Sigmoid colon (tissue), 4 donors: ENCODE measurements around the gene MGAM2.

Experiments
- CTCF ChIP-seq, 4 experiments: fragments of 450-650 bp in 3 of 4; fragments of 200-600 bp in 1 of 4; IDR thresholded peaks; one replicate each; pipeline ENCODE4 v1.5.1; 2016 to 2019; ENCODE audit warnings: antibody characterized with exemption in 4 of 4, mild to moderate bottlenecking in 3 of 4, moderate library complexity in 2 of 4
- POLR2A ChIP-seq, 2 donors: fragments of 450-650 bp; IDR thresholded peaks; one replicate each; pipeline ENCODE4 v1.6.1; 2016; ENCODE audit warnings: antibody characterized with exemption in 2 of 2, mild to moderate bottlenecking in 2 of 2, moderate library complexity in 2 of 2
- POLR2AphosphoS5 ChIP-seq, 4 donors: sonication (generic); formaldehyde crosslinking; IDR thresholded peaks; one replicate each; pipeline ENCODE4 v1.6.1; 2017; ENCODE audit warnings: antibody characterized with exemption in 4 of 4

DNA sequence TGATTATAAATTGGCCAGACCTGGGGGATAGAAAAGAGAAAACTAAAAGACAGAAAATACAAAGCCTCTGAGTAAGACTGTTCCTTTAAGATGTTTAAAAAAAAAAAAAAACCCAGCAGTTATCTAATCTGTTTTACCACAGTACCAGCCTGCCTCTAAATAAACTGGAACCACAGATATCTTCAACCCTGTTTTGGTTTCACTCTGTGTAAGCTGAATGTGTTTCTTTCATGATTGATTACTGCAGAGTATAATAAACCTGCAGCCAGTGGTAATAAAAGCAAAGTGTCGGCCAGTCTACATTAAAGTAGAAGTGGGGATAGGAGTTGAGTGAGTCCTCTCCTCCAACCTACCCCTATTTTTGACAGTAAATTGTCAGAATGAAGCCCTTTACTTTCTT is 40.6 kb downstream of the MGAM2 start:
- TF ChIP-seq CTCF (IDR thresholded peaks at IDR 0.05) (no peak), POLR2A (IDR thresholded peaks at IDR 0.05) (no peak), POLR2AphosphoS5 (IDR thresholded peaks at IDR 0.05) (no peak)
